K562 (cell line): ENCODE data around the gene COQ7. TPM values are rescaled to one million over a fixed set of nuclear protein-coding genes. Genes with fewer than 3 reads are reported as not detected.

Experiments used
- ATAC-seq: fragments of 200-7000 bp; cut with Tn5 transposase; 3 replicates; pipeline ENCODE4 v1.9.1; 2020; ENCODE audit warnings: moderate library complexity
- BruUV-seq: library from RNA; stranded (reverse); fragments of 400-500 nt; replicated peaks from 2 replicates; lab custom pipeline; 2021; lab: Mats Ljungman, UMichigan
- CTCF ChIA-PET: fragments of 300-600 bp; formaldehyde crosslinking; extraction: SDS; loops from one replicate; lab custom pipeline; 2021; ENCODE audit warnings: low intra/inter-chr PET ratio; lab: Yijun Ruan, JAX
- POLR2A ChIA-PET: fragments of 300-600, 350-650 bp; sonication (Branson Sonifier 250); formaldehyde crosslinking; extraction: SDS; loops from one replicate; lab custom pipeline; 2021; ENCODE audit warnings: antibody characterized with exemption, inconsistent platforms; lab: Yijun Ruan, JAX
- DNase-seq, 4 experiments: peaks; one replicate each; pipeline versions ENCODE4 v3.0.0 to v3.0.0-alpha.2; 2011 to 2018; ENCODE audit warnings: low spot score in 3 of 4, mixed read lengths in 3 of 4; ENCODE audit errors: extremely low read depth in 1 of 4
- FAIRE-seq: peaks from 2 replicates; lab custom pipeline; 2011; peaks lifted over from hg19 to GRCh38; lab: Jason Lieb, UNC
- H2AFZ ChIP-seq: 2 replicates; pipeline ENCODE4 v1.6.0; 2011; ENCODE audit warnings: low read depth, low read length, control low read depth, inconsistent platforms
- H3K27ac ChIP-seq: fragments of 200-600 bp; 3 replicates; pipeline ENCODE4 v1.8.0; 2011; ENCODE audit warnings: low read depth, mild to moderate bottlenecking, control low read depth, inconsistent platforms, low read length, moderate library complexity, mixed read lengths; ENCODE audit errors: extremely low read depth
- H3K27me3 ChIP-seq, 2 experiments: fragments of 300-600 bp in 1 of 2; 2 replicates in 1 of 2; 3 replicates in 1 of 2; pipeline versions ENCODE4 v1.6.0 to v1.8.0; 2011; ENCODE audit warnings: inconsistent platforms in 2 of 2, low read length in 2 of 2, mild to moderate bottlenecking in 1 of 2, mixed read lengths in 1 of 2, moderate library complexity in 1 of 2; ENCODE audit not compliant: control insufficient read depth in 2 of 2, insufficient read depth in 2 of 2
- H3K36me3 ChIP-seq: fragments of 300-600 bp; 3 replicates; pipeline ENCODE4 v1.8.0; 2011; ENCODE audit warnings: mild to moderate bottlenecking, low read length, inconsistent platforms; ENCODE audit not compliant: control insufficient read depth, insufficient read depth
- H3K4me1 ChIP-seq, 2 experiments: fragments of 200-600 bp in 1 of 2; replicated peaks in 1 of 2; 2 replicates in 1 of 2; 3 replicates in 1 of 2; pipeline versions ENCODE4 v1.5.1 to v1.8.0; 2011; ENCODE audit warnings: inconsistent platforms in 2 of 2, low read length in 2 of 2, mild to moderate bottlenecking in 1 of 2, mixed read lengths in 1 of 2, moderate library complexity in 1 of 2; ENCODE audit not compliant: control insufficient read depth in 2 of 2, insufficient read depth in 2 of 2
- H3K4me2 ChIP-seq: 2 replicates; pipeline ENCODE4 v1.6.1; 2011; ENCODE audit warnings: low read length, control low read depth, inconsistent platforms, mixed read lengths; ENCODE audit not compliant: insufficient read depth
- H3K4me3 ChIP-seq: fragments of 200-600 bp; sonication (generic), shearing (Covaris generic); 2 replicates; pipeline ENCODE4 v1.5.1; 2016; ENCODE audit warnings: control low read depth, inconsistent platforms
- H3K79me2 ChIP-seq: fragments of 200-600 bp; 3 replicates; pipeline ENCODE4 v1.8.0; 2011; ENCODE audit warnings: low read length, inconsistent platforms; ENCODE audit not compliant: control insufficient read depth, insufficient read depth
- H3K9ac ChIP-seq, 2 experiments: 2 replicates each; pipeline versions ENCODE4 v1.6.0 to v1.6.1; 2011; ENCODE audit warnings: low read depth in 2 of 2, low read length in 2 of 2, control low read depth in 1 of 2, inconsistent platforms in 1 of 2, mild to moderate bottlenecking in 1 of 2, mixed read lengths in 1 of 2; ENCODE audit not compliant: insufficient read depth in 1 of 2
- H3K9me1 ChIP-seq: one replicate; pipeline ENCODE4 v1.6.0; 2011; ENCODE audit warnings: inconsistent platforms, mild to moderate bottlenecking, low read length, moderate library complexity; ENCODE audit not compliant: control insufficient read depth, insufficient read depth
- H3K9me3 ChIP-seq: replicated peaks from 2 replicates; pipeline ENCODE4 v1.5.1; 2011; ENCODE audit warnings: low read depth, low read length, inconsistent platforms; ENCODE audit not compliant: control insufficient read depth, insufficient read depth
- H4K20me1 ChIP-seq: replicated peaks from 2 replicates; pipeline ENCODE4 v1.6.1; 2011; ENCODE audit warnings: low read length, inconsistent platforms, mixed read lengths; ENCODE audit not compliant: control insufficient read depth, insufficient read depth
- CHD4 ChIP-seq: fragments of 200-600 bp; sonication (generic); IDR thresholded peaks from 3 replicates; pipeline ENCODE4 v1.6.1; 2012; ENCODE audit warnings: low read depth, mild to moderate bottlenecking, mixed read lengths, low read length, inconsistent platforms; ENCODE audit not compliant: insufficient read depth, insufficient replicate concordance, poor library complexity, severe bottlenecking
- IRF9 ChIP-seq: fragments of 450-650 bp; IDR thresholded peaks from 2 replicates; pipeline ENCODE4 v1.6.1; 2016; ENCODE audit warnings: missing biosample characterization, missing genetic modification characterization
- NFYB ChIP-seq: IDR thresholded peaks from 2 replicates; pipeline ENCODE4 v1.6.1; 2011; ENCODE audit warnings: mild to moderate bottlenecking, moderate library complexity; ENCODE audit not compliant: insufficient read length; ENCODE audit errors: extremely low read depth
- NRF1 ChIP-seq, 2 experiments: fragments of 450-650 bp; IDR thresholded peaks in 1 of 2; conservative IDR thresholded peaks in 1 of 2; 2 replicates each; pipeline ENCODE4 v1.6.1; 2014; ENCODE audit warnings: mild to moderate bottlenecking in 2 of 2
- SMAD2 ChIP-seq: fragments of 150-350 bp; IDR thresholded peaks from 2 replicates; pipeline ENCODE4 v1.6.1; 2014; ENCODE audit warnings: low read depth, mild to moderate bottlenecking, low read length
- TAF7 ChIP-seq: fragments of 450-650 bp; IDR thresholded peaks from 2 replicates; pipeline ENCODE4 v1.6.1; 2016; ENCODE audit warnings: missing genetic modification characterization, missing compliant biosample characterization
- USF2 ChIP-seq: sonication (generic); formaldehyde crosslinking; IDR thresholded peaks from 2 replicates; pipeline ENCODE4 v1.5.0; 2020; ENCODE audit warnings: missing genetic modification reagents
- ZSCAN32 ChIP-seq: fragments of 450-650 bp; formaldehyde crosslinking; IDR thresholded peaks from 2 replicates; pipeline ENCODE4 v1.4.0; 2020; ENCODE audit warnings: mild to moderate bottlenecking, moderate library complexity
- WGBS: fragments of 100-300 bp; shearing (Covaris generic); methylation state at CpG from one replicate; pipeline ENCODE4 v1.1.6; 2016; ENCODE audit warnings: low coverage, mixed read lengths; ENCODE audit not compliant: insufficient coverage; ENCODE audit errors: missing lambda C conversion rate; 5-methylcytosine and 5-hydroxymethylcytosine counted together
- in situ Hi-C: fragments of 300-500 bp; cut with MboI; formaldehyde crosslinking; loops from 4 replicates; pipeline ENCODE4 v1.15.0; 2018; ENCODE audit warnings: inconsistent platforms, mixed read lengths
- intact Hi-C: fragments of 100-400 bp; cut with micrococcal nuclease; formaldehyde crosslinking; loops from 2 replicates; pipeline ENCODE4 v1.14.2; 2022
- polyA plus RNA-seq, 8 experiments: library from polyadenylated mRNA; depleted of rRNA in 4 of 8; stranded (reverse) in 5 of 8; unstranded in 3 of 8; fragments of >200 nt; fragmentation: Nextera tagmentation in 2 of 8; fragmentation: Illumina TruSeq in 1 of 8; extraction: Ambion mirVana in 2 of 8; extraction: Trizol in 1 of 8; gene quantifications; 2 replicates each; pipeline versions ENCODE4 v1.2.1 to v1.2.3, GENCODE V29; 2011 to 2014; ENCODE audit warnings: inconsistent platforms in 1 of 8, missing spikeins in 1 of 8
- total RNA-seq, 7 experiments: library from RNA; depleted of rRNA in 6 of 7; stranded (reverse); fragments of >200 nt in 6 of 7; fragmentation: Illumina TruSeq in 2 of 7; extraction: Trizol in 2 of 7; gene quantifications; 2 replicates each; pipeline versions ENCODE4 v1.2.1 to v1.2.3, GENCODE V29; 2011 to 2021; ENCODE audit warnings: low replicate concordance in 1 of 7

The COQ7 gene
- total and polyA plus RNA-seq, 9 of the 15 experiments (the other 6 are each of a cell fraction or from before 2014, with no cell fraction given) = 2.3 to 26.1 (median 15.2) TPM

GRCh38 chr16:19089410-19089955 is 22.1 kb downstream of the COQ7 start:
- Histone ChIP-seq H3K27ac (no peak overlapping the region), H3K9me3 (no peaks in the 10 kb centered on the region), H3K4me2 (no peak overlapping the region), H3K79me2 (no peaks in the 10 kb centered on the region), H3K36me3 (no peaks in the 10 kb centered on the region), H3K27me3 (no peaks in the 10 kb centered on the region), H3K4me3 (no peak overlapping the region), H2AFZ (no peak overlapping the region), H3K4me1 (peaks cover 13 to 15% of the 10 kb centered on the region in 2 experiments; a peak in 4 of 5 replicates), H3K9me1 (no peaks in the 10 kb centered on the region), H3K9ac (no peak overlapping the region), H4K20me1 (no peaks in the 10 kb centered on the region)
- CTCF ChIA-PET = no interaction called here
- DNase-seq = no peak
- POLR2A ChIA-PET = interaction anchor here (0.6 kb wide), 1 partner anchor 69 kb away, joined by 6 read pairs; no protein-coding TSS in a partner anchor
- no peak for ATAC-seq
- no peak for FAIRE-seq
- no peak for TF ChIP-seq NRF1 (conservative IDR thresholded peaks at IDR 0.05 in 1 of 2, IDR thresholded peaks at IDR 0.05 in 1 of 2)
- no peak for TF ChIP-seq IRF9 (tag)
- TF ChIP-seq USF2 (CRISPR knock-in tag) = peak; percentile 64
- TF ChIP-seq ZSCAN32 (CRISPR knock-in tag) = no peak
- no peak for TF ChIP-seq SMAD2
- no peak for TF ChIP-seq TAF7 (tag)
- peak; percentile 58 for TF ChIP-seq NFYB
- TF ChIP-seq CHD4 = no peak
- WGBS = 9% methylated on average over 3 of the region's 3 CpGs
- intact Hi-C loops = loop anchor here (5.0 kb wide), 1 partner anchor 107 kb away; the partner anchor contains the start of gene TMC7
- in situ Hi-C loops = loop anchor here (5.0 to 10.0 kb wide), 2 partner anchors 288 to 425 kb away; no protein-coding TSS in a partner anchor
- BruUV-seq = no TSS peak
